GM08714 (cell line): ENCODE measurements around the gene ZFYVE9.

Source experiments
- H3K4me3 ChIP-seq: fragments of 200-500 bp; sonication (Bioruptor generic); 2 replicates; pipeline ENCODE4 v1.5.1; 2014; ENCODE audit warnings: mild to moderate bottlenecking, low read length, inconsistent platforms
- ZNF274 ChIP-seq: IDR thresholded peaks from 2 replicates; pipeline ENCODE4 v1.6.1; 2012; ENCODE audit warnings: mild to moderate bottlenecking, low read depth, low read length

Gene ZFYVE9

DNA sequence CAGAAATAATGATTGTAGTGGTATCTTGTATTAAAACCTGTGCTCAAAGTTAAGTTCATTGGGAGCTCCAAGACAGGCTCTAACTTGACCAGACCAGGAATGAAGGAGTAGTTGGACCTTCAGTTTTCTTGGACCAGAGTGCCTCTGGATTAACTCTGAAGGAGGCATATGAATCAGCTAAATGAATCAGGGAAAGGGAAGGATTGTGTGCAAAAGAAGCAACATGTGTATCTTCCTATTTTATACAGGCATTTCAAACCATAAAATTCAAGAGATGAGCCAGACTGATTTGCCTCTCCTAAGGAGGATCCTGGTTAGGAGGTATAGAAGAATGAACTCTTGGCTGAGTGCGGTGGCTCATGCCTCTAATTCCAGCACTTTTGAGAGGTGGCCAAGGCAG lies 152.7 kb downstream of the ZFYVE9 start:
- TF ChIP-seq ZNF274: no peak
- no peak overlapping the region for H3K4me3 ChIP-seq

DNA sequence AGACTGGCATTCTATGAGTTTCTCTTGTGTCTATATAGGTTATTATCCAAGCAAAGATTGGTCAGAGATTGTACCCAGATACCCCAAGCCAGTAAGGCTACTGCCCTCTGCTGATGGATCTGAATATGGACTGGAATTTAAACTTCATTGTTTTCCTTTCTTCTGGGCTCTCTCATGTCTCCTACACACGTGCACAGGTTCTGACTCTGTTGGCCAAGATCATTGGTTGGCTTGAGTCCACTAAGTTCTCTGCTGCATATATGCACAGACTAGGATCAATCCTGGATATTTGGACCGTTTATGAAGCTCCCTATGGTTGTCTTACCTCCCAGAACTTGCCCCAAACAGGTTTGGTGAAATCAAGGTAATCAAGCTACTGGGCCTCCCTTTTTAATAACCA lies 154.5 kb downstream of the ZFYVE9 start:
- H3K4me3 ChIP-seq: no peak overlapping the region
- no peak for TF ChIP-seq ZNF274

DNA sequence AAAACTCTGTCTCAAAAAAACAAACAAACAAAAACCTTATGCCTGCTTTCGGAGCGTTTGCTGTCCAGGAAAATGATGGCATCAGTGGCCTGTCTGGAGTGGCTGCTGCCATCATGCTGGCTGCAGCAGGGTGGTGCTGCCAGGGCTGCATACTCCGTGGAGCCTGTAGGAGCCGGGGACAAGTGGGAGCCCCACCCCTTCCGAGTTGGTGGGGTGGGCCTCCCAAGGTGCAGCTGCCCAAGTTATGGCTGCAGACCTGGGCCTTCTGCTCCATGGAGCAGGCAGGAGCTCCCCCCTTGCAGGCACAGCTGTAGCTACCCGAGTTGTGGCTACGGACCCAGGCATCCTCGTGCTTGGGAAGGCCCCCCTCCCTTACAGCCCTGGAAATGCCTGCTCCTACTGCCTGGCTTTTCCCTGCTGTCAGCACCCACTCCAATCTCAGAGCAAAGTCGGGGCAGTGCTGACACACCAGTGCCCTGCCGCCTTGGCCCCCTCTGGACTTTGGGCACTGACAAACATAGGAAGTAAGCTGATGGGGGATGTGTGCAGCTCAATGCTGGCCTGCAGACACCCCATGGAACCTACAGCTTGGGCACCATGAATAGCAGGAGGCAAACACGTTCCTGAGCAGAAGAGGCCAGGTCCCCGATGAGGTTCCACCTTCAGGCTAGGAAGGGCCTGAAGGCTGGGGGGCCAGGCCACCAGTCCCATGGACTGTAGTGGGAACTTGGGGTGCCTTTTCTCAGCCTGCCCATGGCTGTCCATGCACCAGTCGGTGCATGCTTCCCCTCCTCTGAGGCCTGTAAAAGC lies 163.7 kb downstream of the ZFYVE9 start:
- no peak overlapping the region for H3K4me3 ChIP-seq
- no peak for TF ChIP-seq ZNF274

GRCh38 chr1:52306227-52307006 lies 164.5 kb downstream of the ZFYVE9 start:
- TF ChIP-seq ZNF274: no peak
- no peak overlapping the region for H3K4me3 ChIP-seq

- H3K4me3 ChIP-seq: no peak overlapping the region
- no peak for TF ChIP-seq ZNF274
These were observed 179.2 kb downstream of the ZFYVE9 start for GRCh38 chr1:52321061-52321460.

DNA sequence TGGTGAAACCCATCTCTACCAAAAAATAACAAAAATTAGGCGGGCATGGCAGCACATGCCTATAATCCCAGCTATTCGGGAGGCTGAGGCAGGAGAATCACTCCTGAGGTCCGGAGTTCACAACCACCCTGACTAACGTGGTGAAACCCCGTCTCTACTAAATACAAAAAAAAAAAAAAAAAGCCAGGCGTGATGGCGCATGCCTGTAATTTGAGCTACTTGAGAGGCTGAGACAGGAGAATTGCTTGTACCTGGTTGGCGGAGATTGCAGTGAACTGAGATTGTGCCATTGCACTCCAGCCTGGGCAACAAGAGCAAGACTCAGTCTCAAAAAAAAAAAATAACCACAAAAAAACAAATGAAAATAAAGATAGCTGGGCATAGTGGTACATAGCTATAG lies 181.8 kb downstream of the ZFYVE9 start:
- H3K4me3 ChIP-seq: no peak overlapping the region
- TF ChIP-seq ZNF274: no peak

GRCh38 chr1:52325786-52326185 lies 183.9 kb downstream of the ZFYVE9 start:
- no peak for TF ChIP-seq ZNF274
- H3K4me3 ChIP-seq: no peak overlapping the region

- H3K4me3 ChIP-seq: no peak overlapping the region
- TF ChIP-seq ZNF274: no peak
These were observed 186.7 kb downstream of the ZFYVE9 start for GRCh38 chr1:52328615-52329014.

- H3K4me3 ChIP-seq: no peak overlapping the region
- no peak for TF ChIP-seq ZNF274
These were observed 190.5 kb downstream of the ZFYVE9 start for GRCh38 chr1:52332411-52332810.

DNA sequence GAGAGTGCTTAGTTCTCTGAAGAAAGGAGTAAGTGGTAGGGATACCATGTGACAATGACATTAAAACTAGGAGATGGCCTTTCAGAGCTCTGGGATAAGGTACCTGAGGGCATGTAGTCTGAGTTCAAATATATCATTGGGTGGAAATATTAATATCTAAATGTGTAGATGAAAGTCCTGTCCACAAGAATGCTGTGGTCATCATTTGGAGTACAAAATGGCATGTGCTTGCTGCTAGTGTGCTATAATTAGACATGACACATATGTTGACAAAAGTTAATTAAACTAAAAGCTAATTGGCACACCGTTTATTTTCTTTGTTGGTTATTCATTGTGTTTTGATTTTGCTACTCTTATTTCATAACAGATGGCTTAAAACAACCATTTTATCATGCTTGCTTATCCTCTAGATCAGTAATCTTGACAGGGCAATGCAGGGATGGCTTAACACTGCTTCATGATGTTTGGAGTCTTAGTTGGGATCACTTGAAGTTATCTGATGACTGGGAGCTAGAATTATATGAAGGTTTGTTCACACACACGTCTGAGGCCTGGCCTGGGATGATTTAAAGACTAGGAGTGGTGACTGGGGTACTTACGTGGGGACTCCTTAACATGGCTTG lies 193.1 kb downstream of the ZFYVE9 start:
- no peak for TF ChIP-seq ZNF274
- no peak overlapping the region for H3K4me3 ChIP-seq

GRCh38 chr1:52337439-52337838 lies 195.6 kb downstream of the ZFYVE9 start:
- no peak for TF ChIP-seq ZNF274
- H3K4me3 ChIP-seq: no peak overlapping the region

- no peak for TF ChIP-seq ZNF274
- no peak overlapping the region for H3K4me3 ChIP-seq
These were observed 199.9 kb downstream of the ZFYVE9 start for GRCh38 chr1:52341655-52342260.

DNA sequence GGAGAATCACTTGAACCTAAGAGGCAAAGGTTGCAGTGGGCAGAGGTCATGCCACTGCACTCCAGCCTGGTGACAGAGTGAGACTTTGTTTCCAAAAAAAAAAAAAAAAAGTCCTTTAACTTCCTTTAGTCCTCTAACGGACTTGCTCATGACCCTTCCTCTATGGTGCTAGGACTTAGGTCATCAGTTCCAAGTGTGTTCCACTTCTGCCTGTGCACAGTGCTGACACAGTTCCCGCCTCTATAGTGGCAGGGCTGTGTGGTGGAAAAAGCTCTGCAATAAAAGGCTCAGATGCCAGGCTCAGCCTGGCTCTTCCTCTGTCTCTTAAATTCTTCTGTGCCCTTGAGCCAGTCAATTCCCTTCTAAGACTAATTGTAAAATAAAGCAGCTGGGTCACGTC lies 202.1 kb downstream of the ZFYVE9 start:
- no peak overlapping the region for H3K4me3 ChIP-seq
- no peak for TF ChIP-seq ZNF274

- no peak for TF ChIP-seq ZNF274
- H3K4me3 ChIP-seq: no peak overlapping the region
These were observed 203.4 kb downstream of the ZFYVE9 start for GRCh38 chr1:52345252-52345651.

DNA sequence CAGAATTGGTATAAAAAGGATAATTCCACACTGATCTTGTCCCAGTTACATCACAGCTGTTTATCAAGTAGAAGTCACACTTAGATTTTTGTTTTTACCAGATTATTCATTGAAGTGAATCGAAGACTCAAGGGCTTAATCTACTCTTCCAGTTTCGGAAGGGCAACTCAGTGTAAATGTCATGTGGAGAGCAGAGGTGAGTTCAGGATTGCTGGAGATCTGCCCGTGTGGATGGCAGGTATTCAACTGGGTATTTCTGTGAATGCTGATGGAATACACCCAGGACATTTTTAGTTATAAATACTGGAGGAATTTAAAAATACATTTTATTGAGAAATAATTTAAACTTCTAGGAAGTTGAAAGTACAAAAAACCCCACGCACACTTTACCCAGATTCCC lies 204.8 kb downstream of the ZFYVE9 start:
- no peak for TF ChIP-seq ZNF274
- no peak overlapping the region for H3K4me3 ChIP-seq
